Lower leg skin (tissue), 3 donors: ENCODE results near the gene RAB38.

ENCODE experiments used
- CTCF ChIP-seq, 3 donors: fragments of 450-650 bp; IDR thresholded peaks; one replicate each; pipeline ENCODE4 v1.5.1; 2016; ENCODE audit warnings: antibody characterized with exemption in 3 of 3, mild to moderate bottlenecking in 3 of 3, moderate library complexity in 2 of 3
- POLR2A ChIP-seq, 2 donors: fragments of 450-650 bp; IDR thresholded peaks; one replicate each; pipeline ENCODE4 v1.6.1; 2016 to 2017; ENCODE audit warnings: antibody characterized with exemption in 2 of 2, mild to moderate bottlenecking in 1 of 2, moderate library complexity in 1 of 2

- TF ChIP-seq POLR2A (IDR thresholded peaks at IDR 0.05) (no peak), CTCF (IDR thresholded peaks at IDR 0.05) (no peak)
Observed at GRCh38 chr11:88196393-88196792, 21.1 kb upstream of the RAB38 start.
